BJ (cell line): ENCODE results near the gene SEMA3B. TPM values are rescaled to one million over a fixed set of nuclear protein-coding genes. Genes with fewer than 3 reads are reported as not detected.
A peak's percentile ranks its signal among the peaks of the same experiment; 100 is the strongest.
"Not testable (repeated sequence)": the region's sequence is repeated elsewhere in the genome, so short reads cannot be mapped to it uniquely, and the experiment has no call there.

Experiments used
- CTCF ChIA-PET: fragments of 350-600 bp; formaldehyde crosslinking; extraction: SDS; loops from one replicate; lab custom pipeline; 2021; ENCODE audit warnings: antibody characterized with exemption, inconsistent platforms; lab: Yijun Ruan, JAX
- POLR2A ChIA-PET: fragments of 300-600 bp; sonication (Branson Sonifier 250); formaldehyde crosslinking; extraction: SDS; loops from one replicate; lab custom pipeline; 2021; ENCODE audit warnings: antibody characterized with exemption; lab: Charles Lee
- DNase-seq: peaks from one replicate; pipeline ENCODE4 v3.0.0-alpha.2; 2011; ENCODE audit warnings: low read depth
- H3K27me3 ChIP-seq: 2 replicates; pipeline ENCODE4 v1.6.0; 2011; ENCODE audit warnings: low read length; ENCODE audit not compliant: control insufficient read depth, insufficient read depth
- H3K36me3 ChIP-seq: 2 replicates; pipeline ENCODE4 v1.5.1; 2011; ENCODE audit warnings: low read length; ENCODE audit not compliant: control insufficient read depth, insufficient read depth
- H3K4me3 ChIP-seq: 2 replicates; pipeline ENCODE4 v1.5.1; 2011; ENCODE audit warnings: low read depth, mild to moderate bottlenecking, control low read depth, low read length
- polyA plus RNA-seq: library from polyadenylated mRNA; depleted of rRNA; stranded (reverse); fragments of >200 nt; gene quantifications from 2 replicates; pipeline ENCODE4 v1.2.3, GENCODE V29; 2011
- TF ChIP-seq, protein P1 (sequence below): IDR thresholded peaks from 2 replicates; pipeline ENCODE4 v1.5.1; 2011; ENCODE audit warnings: low read depth, mild to moderate bottlenecking, control low read depth, inconsistent platforms, low read length, moderate library complexity; ENCODE audit not compliant: insufficient read depth

The SEMA3B gene
- polyA plus RNA-seq, 1 experiment = 59.0 TPM

DNA sequence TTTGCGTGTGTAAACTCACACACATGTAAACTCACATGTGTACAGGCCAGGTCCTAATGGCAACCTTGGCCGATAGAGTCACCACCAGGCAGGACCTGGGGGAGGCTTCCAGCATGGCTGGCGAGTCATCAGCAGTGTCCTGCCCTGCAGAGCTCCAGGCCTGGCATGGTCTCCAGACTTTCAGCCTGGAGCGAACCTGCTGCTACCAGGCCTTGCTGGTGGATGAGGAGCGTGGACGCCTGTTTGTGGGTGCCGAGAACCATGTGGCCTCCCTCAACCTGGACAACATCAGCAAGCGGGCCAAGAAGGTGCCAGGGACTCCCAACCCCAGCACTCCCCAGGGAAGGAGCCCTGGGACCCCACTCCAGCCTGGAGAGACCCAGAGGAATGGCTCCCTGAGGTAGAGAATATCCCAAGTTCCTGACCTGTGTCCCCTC lies 1.0 kb downstream of the SEMA3B start:
- no peak for DNase-seq
- Histone ChIP-seq H3K36me3 (peaks cover 14% of the 10 kb centered on the region), H3K4me3 (peak overlapping the region; percentile 50), H3K27me3 (no peaks in the 10 kb centered on the region)
- TF ChIP-seq, protein P1, sequence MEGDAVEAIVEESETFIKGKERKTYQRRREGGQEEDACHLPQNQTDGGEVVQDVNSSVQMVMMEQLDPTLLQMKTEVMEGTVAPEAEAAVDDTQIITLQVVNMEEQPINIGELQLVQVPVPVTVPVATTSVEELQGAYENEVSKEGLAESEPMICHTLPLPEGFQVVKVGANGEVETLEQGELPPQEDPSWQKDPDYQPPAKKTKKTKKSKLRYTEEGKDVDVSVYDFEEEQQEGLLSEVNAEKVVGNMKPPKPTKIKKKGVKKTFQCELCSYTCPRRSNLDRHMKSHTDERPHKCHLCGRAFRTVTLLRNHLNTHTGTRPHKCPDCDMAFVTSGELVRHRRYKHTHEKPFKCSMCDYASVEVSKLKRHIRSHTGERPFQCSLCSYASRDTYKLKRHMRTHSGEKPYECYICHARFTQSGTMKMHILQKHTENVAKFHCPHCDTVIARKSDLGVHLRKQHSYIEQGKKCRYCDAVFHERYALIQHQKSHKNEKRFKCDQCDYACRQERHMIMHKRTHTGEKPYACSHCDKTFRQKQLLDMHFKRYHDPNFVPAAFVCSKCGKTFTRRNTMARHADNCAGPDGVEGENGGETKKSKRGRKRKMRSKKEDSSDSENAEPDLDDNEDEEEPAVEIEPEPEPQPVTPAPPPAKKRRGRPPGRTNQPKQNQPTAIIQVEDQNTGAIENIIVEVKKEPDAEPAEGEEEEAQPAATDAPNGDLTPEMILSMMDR = no peak
- ChIA-PET CTCF (interaction anchor here (0.6 to 5.5 kb wide), 13 partner anchors 9 to 147 kb away, joined by 3 to 58 read pairs (median 6); partner anchors contain the start of genes GNAI2, HYAL3, LSMEM2 and NAA80), POLR2A (interaction anchor here (0.5 kb wide), 1 partner anchor 29 kb away, joined by 4 read pairs; the partner anchor contains the start of genes HYAL3 and NAA80)

DNA sequence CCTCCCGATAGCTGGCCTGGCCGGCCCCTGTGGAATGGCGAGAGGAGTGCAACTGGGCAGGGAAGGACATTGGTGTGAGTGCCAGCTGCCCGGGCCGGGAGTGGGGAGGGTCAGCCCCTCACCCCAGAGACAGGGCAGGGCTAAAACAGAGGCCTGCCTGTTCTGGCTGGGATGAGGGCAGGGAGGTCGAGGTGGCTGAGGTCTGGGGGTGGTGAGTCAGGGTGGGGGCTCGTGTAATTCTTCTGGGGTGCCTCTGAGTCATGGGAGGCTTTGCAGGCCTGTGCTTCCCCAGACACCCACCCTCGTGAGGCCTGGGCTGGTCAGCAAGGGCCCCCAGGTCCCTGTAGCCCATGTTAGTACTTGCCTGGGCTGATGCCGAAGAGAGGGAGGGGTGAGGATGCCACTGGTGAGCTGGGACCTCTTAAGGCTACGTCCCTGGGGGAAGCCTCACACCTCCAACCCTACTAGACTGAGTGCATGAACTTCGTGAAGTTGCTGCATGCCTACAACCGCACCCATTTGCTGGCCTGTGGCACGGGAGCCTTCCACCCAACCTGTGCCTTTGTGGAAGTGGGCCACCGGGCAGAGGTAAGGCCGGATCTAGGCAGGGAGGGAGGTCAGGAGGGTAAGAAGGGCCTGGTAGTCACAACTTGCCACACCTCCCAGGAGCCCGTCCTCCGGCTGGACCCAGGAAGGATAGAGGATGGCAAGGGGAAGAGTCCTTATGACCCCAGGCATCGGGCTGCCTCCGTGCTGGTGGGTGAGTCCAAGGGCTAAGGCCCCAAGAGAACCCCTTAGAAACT lies 1.7 kb downstream of the SEMA3B start:
- TF ChIP-seq, protein P1 = no peak
- POLR2A ChIA-PET = no interaction called here
- Histone ChIP-seq H3K4me3 (peak overlapping the region; percentile 50), H3K27me3 (no peaks in the 10 kb centered on the region), H3K36me3 (peaks cover 19% of the 10 kb centered on the region)
- CTCF ChIA-PET = interaction anchor here (0.6 to 6.0 kb wide), 11 partner anchors 10 to 148 kb away, joined by 3 to 58 read pairs (median 6); partner anchors contain the start of genes GNAI2, GNAT1 and TUSC2
- DNase-seq = no peak

DNA sequence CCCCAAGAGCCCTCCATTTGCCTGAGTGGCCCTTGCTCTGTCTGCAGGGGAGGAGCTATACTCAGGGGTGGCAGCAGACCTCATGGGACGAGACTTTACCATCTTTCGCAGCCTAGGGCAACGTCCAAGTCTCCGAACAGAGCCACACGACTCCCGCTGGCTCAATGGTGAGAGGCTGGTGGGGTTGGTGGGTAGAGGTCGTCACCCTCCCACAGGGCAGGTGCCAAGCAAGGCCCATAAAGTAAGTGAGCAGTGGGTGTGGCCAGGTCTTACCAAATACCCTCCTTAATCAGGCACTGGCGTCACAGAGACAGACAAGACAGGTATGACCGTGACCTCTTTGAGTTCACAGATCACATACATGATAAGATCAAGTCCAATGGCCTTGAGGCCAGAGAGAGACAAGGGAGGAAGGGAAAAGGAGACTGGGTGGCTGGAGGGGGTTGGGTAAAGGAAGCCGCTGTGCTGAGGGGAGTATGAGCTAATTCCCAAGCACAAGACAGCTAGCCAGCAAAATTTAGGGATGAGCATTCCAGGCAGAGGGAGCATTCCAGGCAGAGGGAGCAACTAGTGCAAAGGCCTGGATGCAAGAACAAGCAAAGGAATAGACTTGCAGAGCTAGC lies 2.5 kb downstream of the SEMA3B start:
- TF ChIP-seq, protein P1 = no peak
- H3K4me3 ChIP-seq = no peak overlapping the region
- H3K36me3 ChIP-seq = peaks cover 23% of the 10 kb centered on the region
- no peak for DNase-seq
- no peaks in the 10 kb centered on the region for H3K27me3 ChIP-seq
- ChIA-PET CTCF (interaction anchor here (1.0 to 6.0 kb wide), 7 partner anchors 10 to 149 kb away, joined by 3 to 58 read pairs (median 6); partner anchors contain the start of genes GNAT1 and IFRD2), POLR2A (no interaction called here)

DNA sequence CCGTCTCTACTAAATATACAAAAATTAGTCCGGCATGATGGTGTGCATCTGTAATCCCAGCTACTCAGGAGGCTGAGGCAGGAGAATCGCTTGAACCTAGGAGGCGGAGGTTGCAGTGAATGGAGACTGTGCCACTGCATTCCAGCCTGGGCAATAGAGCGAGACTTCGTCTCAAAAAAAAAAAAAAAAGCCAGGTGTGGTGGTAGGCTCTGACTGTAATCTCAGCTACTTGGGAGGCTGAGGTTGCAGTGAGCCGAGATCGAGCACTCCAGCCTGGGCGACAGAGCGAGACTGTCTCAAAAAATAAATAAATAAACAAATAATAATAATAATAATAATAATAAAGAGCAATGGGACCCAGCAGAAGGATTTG lies 3.6 kb downstream of the SEMA3B start:
- H3K27me3 ChIP-seq, DNase-seq, H3K4me3 ChIP-seq: not testable (repeated sequence)
- CTCF ChIA-PET = interaction anchor here (0.7 to 6.0 kb wide), 8 partner anchors 8 to 80 kb away, joined by 3 to 58 read pairs (median 4); partner anchors contain the start of genes GNAT1 and IFRD2
- H3K36me3 ChIP-seq = peaks cover 27% of the 10 kb centered on the region
- POLR2A ChIA-PET = interaction anchor here (0.6 kb wide), 1 partner anchor 46 kb away, joined by 12 read pairs; no protein-coding TSS in a partner anchor

DNA sequence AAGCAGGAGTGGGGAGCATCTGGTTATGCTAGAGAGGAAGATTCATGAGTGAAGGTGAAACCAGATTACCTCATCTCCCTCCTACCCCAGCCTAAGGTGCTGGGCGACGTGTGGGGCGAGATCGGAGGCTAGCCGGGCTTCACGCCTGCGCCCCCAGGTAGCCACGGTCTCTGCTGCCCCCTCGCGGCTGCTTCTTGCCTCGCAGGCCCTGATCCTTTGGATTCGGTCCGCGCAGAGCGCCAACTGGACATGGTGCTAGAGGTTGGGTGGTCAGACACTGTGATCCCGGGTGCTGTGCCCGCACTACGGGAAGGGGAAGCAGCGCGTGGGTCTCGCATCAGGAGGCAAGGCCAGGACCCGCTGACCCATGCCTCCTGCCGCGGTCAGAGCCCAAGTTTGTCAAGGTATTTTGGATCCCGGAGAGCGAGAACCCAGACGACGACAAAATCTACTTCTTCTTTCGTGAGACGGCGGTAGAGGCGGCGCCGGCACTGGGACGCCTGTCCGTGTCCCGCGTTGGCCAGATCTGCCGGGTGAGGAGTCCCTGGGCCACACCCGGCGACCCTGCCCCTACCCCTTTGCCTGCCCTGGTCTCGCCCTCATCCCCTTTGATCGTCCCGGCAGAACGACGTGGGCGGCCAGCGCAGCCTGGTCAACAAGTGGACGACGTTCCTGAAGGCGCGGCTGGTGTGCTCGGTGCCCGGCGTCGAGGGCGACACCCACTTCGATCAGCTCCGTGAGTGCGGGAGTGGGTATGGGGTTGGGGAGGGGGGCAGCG lies 4.2 kb downstream of the SEMA3B start:
- TF ChIP-seq, protein P1 = peak; percentile 97
- ChIA-PET CTCF (interaction anchor here (0.6 to 6.0 kb wide), 11 partner anchors 12 to 80 kb away, joined by 3 to 58 read pairs (median 3); partner anchors contain the start of genes GNAT1 and IFRD2), POLR2A (interaction anchor here (0.6 kb wide), 2 partner anchors 38 to 46 kb away, joined by 4 to 12 read pairs; no protein-coding TSS in a partner anchor)
- Histone ChIP-seq H3K4me3 (no peak overlapping the region), H3K36me3 (peaks cover 29% of the 10 kb centered on the region), H3K27me3 (no peaks in the 10 kb centered on the region)
- DNase-seq = no peak
